Upper lobe of left lung (tissue), 4 donors: ENCODE data around the gene PIP5K1C.

ENCODE experiments used
- POLR2AphosphoS5 ChIP-seq, 2 donors: sonication (generic); formaldehyde crosslinking; IDR thresholded peaks; one replicate each; pipeline ENCODE4 v1.5.1; 2017; ENCODE audit warnings: antibody characterized with exemption in 2 of 2
- TF ChIP-seq, protein P1 (sequence below), 6 experiments: fragments of 450-650 bp in 4 of 6; fragments of 200-600 bp in 2 of 6; sonication (generic) in 2 of 6; IDR thresholded peaks; one replicate each; pipeline ENCODE4 v1.5.1; 2016 to 2019; ENCODE audit warnings: antibody characterized with exemption in 6 of 6

GRCh38 chr19:3660493-3661219 lies 39.6 kb downstream of the PIP5K1C start:
- TF ChIP-seq, protein P1, sequence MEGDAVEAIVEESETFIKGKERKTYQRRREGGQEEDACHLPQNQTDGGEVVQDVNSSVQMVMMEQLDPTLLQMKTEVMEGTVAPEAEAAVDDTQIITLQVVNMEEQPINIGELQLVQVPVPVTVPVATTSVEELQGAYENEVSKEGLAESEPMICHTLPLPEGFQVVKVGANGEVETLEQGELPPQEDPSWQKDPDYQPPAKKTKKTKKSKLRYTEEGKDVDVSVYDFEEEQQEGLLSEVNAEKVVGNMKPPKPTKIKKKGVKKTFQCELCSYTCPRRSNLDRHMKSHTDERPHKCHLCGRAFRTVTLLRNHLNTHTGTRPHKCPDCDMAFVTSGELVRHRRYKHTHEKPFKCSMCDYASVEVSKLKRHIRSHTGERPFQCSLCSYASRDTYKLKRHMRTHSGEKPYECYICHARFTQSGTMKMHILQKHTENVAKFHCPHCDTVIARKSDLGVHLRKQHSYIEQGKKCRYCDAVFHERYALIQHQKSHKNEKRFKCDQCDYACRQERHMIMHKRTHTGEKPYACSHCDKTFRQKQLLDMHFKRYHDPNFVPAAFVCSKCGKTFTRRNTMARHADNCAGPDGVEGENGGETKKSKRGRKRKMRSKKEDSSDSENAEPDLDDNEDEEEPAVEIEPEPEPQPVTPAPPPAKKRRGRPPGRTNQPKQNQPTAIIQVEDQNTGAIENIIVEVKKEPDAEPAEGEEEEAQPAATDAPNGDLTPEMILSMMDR (IDR thresholded peaks at IDR 0.05): no peak
- TF ChIP-seq POLR2AphosphoS5 (IDR thresholded peaks at IDR 0.05): no peak
